Chondrocyte (in vitro differentiated cells): ENCODE data around the gene PCDH8. TPM values are rescaled to one million over a fixed set of nuclear protein-coding genes. Genes with fewer than 3 reads are reported as not detected.

ENCODE experiments used
- DNase-seq: peaks from one replicate; pipeline ENCODE4 v3.0.0; 2021; ENCODE audit warnings: mixed read lengths, low spot score
- H3K27ac Mint-ChIP-seq: one replicate; pipeline ENCODE4 v1.8.0; 2021; ENCODE audit warnings: mild to moderate bottlenecking, moderate library complexity, mixed read lengths; ENCODE audit not compliant: unreplicated experiment
- H3K27me3 Mint-ChIP-seq: 2 replicates; pipeline ENCODE4 v1.8.0; 2021; ENCODE audit warnings: low read depth, mixed read lengths
- H3K36me3 Mint-ChIP-seq: 2 replicates; pipeline ENCODE4 v1.8.0; 2021; ENCODE audit warnings: low read depth, mixed read lengths
- H3K4me1 Mint-ChIP-seq: 2 replicates; pipeline ENCODE4 v1.8.0; 2021; ENCODE audit warnings: low read depth, mild to moderate bottlenecking, mixed read lengths
- H3K4me3 Mint-ChIP-seq: one replicate; pipeline ENCODE4 v1.8.0; 2021; ENCODE audit warnings: mild to moderate bottlenecking, moderate library complexity, mixed read lengths; ENCODE audit not compliant: unreplicated experiment
- H3K9me3 Mint-ChIP-seq: 2 replicates; pipeline ENCODE4 v1.8.0; 2021; ENCODE audit warnings: low read depth, mixed read lengths
- long read RNA-seq: library from polyadenylated mRNA; stranded (forward); transcript quantifications from one replicate; pipeline ENCODE4 v2.0.0, GENCODE V29; 2021
- total RNA-seq: library from RNA; stranded (reverse); gene quantifications from 3 replicates; pipeline ENCODE4 v1.2.1, GENCODE V29; 2021
- TF ChIP-seq, protein P1 (sequence below): fragments of 200-600 bp; sonication (generic); IDR thresholded peaks from 2 replicates; pipeline ENCODE4 v1.5.0; 2021; ENCODE audit warnings: antibody characterized with exemption, mild to moderate bottlenecking, moderate library complexity

PCDH8 gene
- total RNA-seq, result not detected in 3 replicates
- long read RNA-seq, result 0 reads

- Mint-ChIP-seq H3K4me3 (no peak within 1 kb of the TSS), H3K4me1 (peaks cover 21% of the 10 kb centered on the region), H3K36me3 (peaks cover 4% of the 10 kb centered on the region), H3K9me3 (peaks cover 5% of the 10 kb centered on the region), H3K27me3 (peaks cover 43% of the 10 kb centered on the region), H3K27ac (no peak within 1 kb of the TSS)
- TF ChIP-seq, protein P1, sequence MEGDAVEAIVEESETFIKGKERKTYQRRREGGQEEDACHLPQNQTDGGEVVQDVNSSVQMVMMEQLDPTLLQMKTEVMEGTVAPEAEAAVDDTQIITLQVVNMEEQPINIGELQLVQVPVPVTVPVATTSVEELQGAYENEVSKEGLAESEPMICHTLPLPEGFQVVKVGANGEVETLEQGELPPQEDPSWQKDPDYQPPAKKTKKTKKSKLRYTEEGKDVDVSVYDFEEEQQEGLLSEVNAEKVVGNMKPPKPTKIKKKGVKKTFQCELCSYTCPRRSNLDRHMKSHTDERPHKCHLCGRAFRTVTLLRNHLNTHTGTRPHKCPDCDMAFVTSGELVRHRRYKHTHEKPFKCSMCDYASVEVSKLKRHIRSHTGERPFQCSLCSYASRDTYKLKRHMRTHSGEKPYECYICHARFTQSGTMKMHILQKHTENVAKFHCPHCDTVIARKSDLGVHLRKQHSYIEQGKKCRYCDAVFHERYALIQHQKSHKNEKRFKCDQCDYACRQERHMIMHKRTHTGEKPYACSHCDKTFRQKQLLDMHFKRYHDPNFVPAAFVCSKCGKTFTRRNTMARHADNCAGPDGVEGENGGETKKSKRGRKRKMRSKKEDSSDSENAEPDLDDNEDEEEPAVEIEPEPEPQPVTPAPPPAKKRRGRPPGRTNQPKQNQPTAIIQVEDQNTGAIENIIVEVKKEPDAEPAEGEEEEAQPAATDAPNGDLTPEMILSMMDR, result no peak
- DNase-seq, result no peak
These were observed at the start of gene PCDH8 for GRCh38 chr13:52848455-52849195. PCDH8 (minus strand) TSS chr13:52848640; CDS start chr13:52848436, 204 bp downstream.

DNA sequence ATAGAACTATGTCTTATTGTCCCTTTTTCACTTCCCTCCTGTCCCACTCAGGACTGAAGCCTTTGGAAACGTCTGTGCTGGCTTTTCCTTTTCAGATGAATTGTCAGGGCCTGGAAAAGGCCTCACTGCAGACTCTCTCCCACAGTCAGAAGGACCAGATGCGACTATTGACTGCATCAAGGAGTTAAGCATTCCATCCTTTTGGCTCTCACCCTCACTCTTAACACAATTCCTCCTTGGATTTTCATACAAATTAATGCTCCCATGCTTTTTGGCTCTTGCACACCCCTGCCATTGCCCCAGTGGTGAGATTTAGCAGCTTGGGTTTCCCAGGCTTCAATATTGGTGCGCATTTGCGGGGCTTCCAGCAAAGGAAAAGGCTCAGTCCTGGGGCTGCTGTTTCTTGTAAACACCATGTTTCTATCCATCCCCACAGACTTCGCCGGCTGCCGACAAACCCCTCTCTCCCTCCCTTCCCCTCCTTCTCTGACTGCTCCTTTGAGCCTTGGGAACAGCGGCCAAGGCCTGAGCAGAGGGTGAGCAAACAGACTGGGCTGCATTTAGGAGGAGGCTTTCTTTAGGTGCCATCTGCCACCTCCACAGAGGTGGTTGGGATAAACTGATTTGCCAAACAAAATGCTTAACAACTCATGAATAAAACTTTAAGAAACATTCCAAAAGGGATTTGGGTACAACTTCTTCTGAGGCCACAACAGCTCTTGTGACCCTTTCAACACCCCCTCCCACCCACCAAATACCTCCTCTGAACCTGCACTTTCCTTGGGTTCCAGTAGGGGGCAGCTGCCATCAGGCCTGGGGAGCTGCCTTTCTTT, 48.6 kb upstream of the PCDH8 start:
- H3K4me1 Mint-ChIP-seq, result no peaks in the 10 kb centered on the region

GRCh38 chr13:52894413-52894812, 46.0 kb upstream of the PCDH8 start:
- DNase-seq, result no peak
- H3K27ac Mint-ChIP-seq, result no peak overlapping the region
- H3K9me3 Mint-ChIP-seq, result no peaks in the 10 kb centered on the region
- no peaks in the 10 kb centered on the region for H3K27me3 Mint-ChIP-seq
- H3K4me1 Mint-ChIP-seq, result no peaks in the 10 kb centered on the region
- TF ChIP-seq, protein P1, result no peak
- H3K36me3 Mint-ChIP-seq, result no peaks in the 10 kb centered on the region
- H3K4me3 Mint-ChIP-seq, result no peak overlapping the region

More for the DNA sequence above, 48.6 kb upstream of the PCDH8 start:
- TF ChIP-seq, protein P1, result peak; percentile 51
- no peaks in the 10 kb centered on the region for H3K27me3 Mint-ChIP-seq
- no peak for DNase-seq
- H3K27ac Mint-ChIP-seq, result no peak overlapping the region
- no peaks in the 10 kb centered on the region for H3K36me3 Mint-ChIP-seq
- no peak overlapping the region for H3K4me3 Mint-ChIP-seq
- H3K9me3 Mint-ChIP-seq, result no peaks in the 10 kb centered on the region

DNA sequence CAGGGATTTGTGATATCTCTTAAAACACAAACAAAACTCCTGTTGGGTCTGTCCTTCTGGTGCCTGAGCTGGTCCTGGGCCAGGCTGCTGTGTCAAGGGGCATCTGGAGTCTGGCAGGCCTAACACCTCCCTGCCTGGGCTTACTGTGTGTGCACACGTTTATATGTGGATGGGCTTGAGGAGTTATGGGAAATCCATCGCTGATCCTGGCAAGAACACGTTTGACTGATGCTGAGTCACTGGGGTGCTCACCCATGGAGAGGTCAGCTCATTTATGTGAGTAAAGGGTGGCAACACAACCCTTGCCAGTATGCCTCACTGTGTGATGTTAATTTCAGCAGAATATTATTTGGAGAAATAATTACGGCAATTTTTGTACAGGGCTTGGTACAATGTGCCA, 44.5 kb upstream of the PCDH8 start:
- Mint-ChIP-seq H3K27ac (no peak overlapping the region), H3K36me3 (no peaks in the 10 kb centered on the region), H3K4me1 (no peaks in the 10 kb centered on the region), H3K27me3 (no peaks in the 10 kb centered on the region), H3K4me3 (no peak overlapping the region), H3K9me3 (no peaks in the 10 kb centered on the region)
- TF ChIP-seq, protein P1, result no peak
- DNase-seq, result no peak

GRCh38 chr13:52891706-52892105, 43.3 kb upstream of the PCDH8 start:
- Mint-ChIP-seq H3K9me3 (no peaks in the 10 kb centered on the region), H3K4me3 (no peak overlapping the region), H3K27me3 (no peaks in the 10 kb centered on the region), H3K4me1 (no peaks in the 10 kb centered on the region), H3K27ac (no peak overlapping the region), H3K36me3 (no peaks in the 10 kb centered on the region)
- DNase-seq, result no peak
- TF ChIP-seq, protein P1, result no peak
